Measurements from ENCODE around the gene ARL3.

ARL3 gene

GRCh38 chr10:102758240-102758932, 44.2 kb upstream of the ARL3 start:
- no peak for DNase-seq (ENCODE audit: low read depth, low spot score)
- H3K4me3 ChIP-seq (ENCODE audit: low read depth, low read length), result no peak overlapping the region
- in situ Hi-C loops (cut with HindIII; ENCODE audit: low sequenced_read_pairs), result no loop called here

GRCh38 chr10:102757323-102757722, 43.1 kb upstream of the ARL3 start:
- TF ChIP-seq CTCF (IDR thresholded peaks at IDR 0.05; ENCODE audit: low read depth, low read length), result no peak
- in situ Hi-C loops (cut with HindIII; ENCODE audit: low sequenced_read_pairs), result no loop called here
- no peak for DNase-seq (ENCODE audit: low read depth, low spot score)
- H3K4me3 ChIP-seq (ENCODE audit: low read depth, low read length), result no peak overlapping the region

More at GRCh38 chr10:102758240-102758932, 44.2 kb upstream of the ARL3 start:
- no peak for TF ChIP-seq CTCF (IDR thresholded peaks at IDR 0.05; ENCODE audit: low read depth, low read length)

- TF ChIP-seq CTCF (IDR thresholded peaks at IDR 0.05; ENCODE audit: low read depth, low read length), result no peak
- in situ Hi-C loops (cut with HindIII; ENCODE audit: low sequenced_read_pairs), result no loop called here
- no peak for DNase-seq (ENCODE audit: low read depth, low spot score)
- no peak overlapping the region for H3K4me3 ChIP-seq (ENCODE audit: low read depth, low read length)
Observed at GRCh38 chr10:102753718-102754117, 39.5 kb upstream of the ARL3 start.

DNA sequence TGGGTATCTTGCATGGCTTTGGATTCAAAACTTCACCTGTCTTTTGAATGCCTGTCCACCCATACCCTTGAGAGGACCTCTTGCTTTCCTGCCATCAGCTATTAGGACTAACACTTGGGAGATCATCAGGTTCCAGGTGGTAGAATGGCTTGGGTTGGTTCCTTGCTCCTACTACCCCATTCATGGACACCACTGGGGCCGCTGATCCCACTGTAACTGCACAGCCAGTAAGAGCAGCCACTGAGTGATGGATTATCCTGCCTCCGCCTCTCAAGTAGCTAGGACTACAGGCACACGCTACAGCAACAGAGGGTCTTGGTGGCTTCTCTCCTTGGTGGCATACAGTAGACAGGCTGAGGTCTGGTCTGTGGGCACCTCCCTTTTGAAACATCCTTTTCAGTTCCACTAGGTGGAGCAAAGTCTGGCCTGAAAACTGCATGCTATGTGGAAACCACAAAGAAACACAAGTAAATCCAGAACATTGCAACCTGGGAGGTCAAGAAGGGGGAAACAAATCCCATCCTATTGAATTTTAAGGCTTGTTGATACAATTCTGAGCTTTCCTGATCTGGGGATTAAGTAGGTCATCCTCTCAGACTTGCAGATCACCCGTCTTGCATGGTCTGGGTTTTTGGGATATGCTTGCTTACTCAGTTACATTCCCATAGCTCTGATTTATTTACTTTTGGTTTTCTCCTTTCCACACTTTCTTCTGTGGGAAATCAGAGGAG, 38.9 kb upstream of the ARL3 start:
- TF ChIP-seq CTCF (IDR thresholded peaks at IDR 0.05; ENCODE audit: low read depth, low read length), result peak; percentile 68
- in situ Hi-C loops (cut with HindIII; ENCODE audit: low sequenced_read_pairs), result no loop called here
- H3K4me3 ChIP-seq (ENCODE audit: low read depth, low read length), result no peak overlapping the region
- DNase-seq (ENCODE audit: low read depth, low spot score), result peak; percentile 84

GRCh38 chr10:102752266-102752930, 38.2 kb upstream of the ARL3 start:
- no peak for TF ChIP-seq CTCF (IDR thresholded peaks at IDR 0.05; ENCODE audit: low read depth, low read length)
- H3K4me3 ChIP-seq (ENCODE audit: low read depth, low read length), result no peak overlapping the region
- in situ Hi-C loops (cut with HindIII; ENCODE audit: low sequenced_read_pairs), result no loop called here
- DNase-seq (ENCODE audit: low read depth, low spot score), result peak; percentile 87

- peak overlapping the region; percentile 99 for H3K4me3 ChIP-seq (ENCODE audit: low read depth, low read length)
- no peak for DNase-seq (ENCODE audit: low read depth, low spot score)
- TF ChIP-seq CTCF (IDR thresholded peaks at IDR 0.05; ENCODE audit: low read depth, low read length), result no peak
- in situ Hi-C loops (cut with HindIII; ENCODE audit: low sequenced_read_pairs), result no loop called here
Observed at GRCh38 chr10:102745157-102745556, 31.0 kb upstream of the ARL3 start.

All from astrocyte of the spinal cord (primary cell).